ENCODE results near the gene DAB2IP.

Gene DAB2IP

DNA sequence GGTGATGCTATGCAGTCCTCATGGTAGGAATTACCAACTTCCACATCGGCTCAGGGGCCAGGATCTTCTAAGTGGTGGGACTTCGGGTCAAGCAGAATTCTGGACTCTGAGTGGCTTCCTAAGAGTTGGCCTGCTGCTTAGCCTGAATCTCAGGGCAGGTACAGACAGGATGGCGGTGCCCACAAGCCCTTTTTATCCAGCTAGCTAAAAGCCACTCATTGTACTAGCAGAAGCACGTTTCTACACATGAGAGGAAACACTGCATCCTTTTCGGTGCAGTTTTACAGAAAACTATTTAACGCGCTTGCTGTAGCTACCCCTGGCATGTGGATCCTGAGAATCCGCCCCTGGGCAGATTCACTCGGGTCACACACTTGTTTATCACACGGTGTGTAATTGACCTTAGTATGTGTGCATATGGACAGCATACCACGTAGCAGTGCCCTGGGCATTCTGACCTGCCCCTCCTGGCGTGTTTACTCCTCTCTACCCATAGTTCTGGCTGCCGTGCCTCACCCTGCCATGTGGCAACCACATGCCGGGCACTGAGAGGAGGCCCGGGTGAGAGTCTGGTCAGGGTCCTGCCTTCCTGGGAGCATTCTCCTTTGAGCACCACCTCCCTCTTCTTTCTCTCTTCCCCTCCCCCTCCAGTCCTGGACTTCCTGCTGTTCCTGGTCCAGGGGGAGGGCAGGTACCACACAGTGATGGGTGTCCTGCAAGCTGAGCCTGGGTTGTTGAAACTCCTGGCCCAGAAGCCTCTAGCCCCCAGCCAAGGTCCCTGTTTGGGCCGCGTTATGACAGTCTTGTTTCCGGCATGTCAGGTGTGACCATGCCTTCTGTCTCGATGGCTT, 65.9 kb downstream of the DAB2IP start:
- in situ Hi-C loops (cut with HindIII; ENCODE audit: low sequenced_read_pairs) = no loop called here

DNA sequence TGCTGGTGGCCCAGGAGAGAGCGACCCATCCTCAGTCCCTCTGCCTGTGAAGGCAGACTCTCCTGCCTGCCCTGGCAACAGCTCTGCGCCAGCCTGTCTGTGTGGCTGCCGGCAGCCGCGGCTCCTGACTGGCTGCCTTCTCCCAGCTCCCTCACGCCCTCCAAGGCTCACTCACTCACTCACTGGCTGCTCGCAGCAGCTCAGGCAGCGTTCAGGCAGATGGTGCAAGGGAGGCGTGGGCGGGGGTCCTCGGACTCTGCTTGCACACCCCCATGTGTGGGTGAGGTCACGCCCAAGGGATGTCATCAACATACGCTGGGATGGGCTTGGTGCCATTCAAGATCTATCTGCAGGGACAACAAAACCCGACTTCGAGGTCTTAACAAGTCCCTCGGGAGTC, 66.7 kb downstream of the DAB2IP start:
- in situ Hi-C loops (cut with HindIII; ENCODE audit: low sequenced_read_pairs) = no loop called here

DNA sequence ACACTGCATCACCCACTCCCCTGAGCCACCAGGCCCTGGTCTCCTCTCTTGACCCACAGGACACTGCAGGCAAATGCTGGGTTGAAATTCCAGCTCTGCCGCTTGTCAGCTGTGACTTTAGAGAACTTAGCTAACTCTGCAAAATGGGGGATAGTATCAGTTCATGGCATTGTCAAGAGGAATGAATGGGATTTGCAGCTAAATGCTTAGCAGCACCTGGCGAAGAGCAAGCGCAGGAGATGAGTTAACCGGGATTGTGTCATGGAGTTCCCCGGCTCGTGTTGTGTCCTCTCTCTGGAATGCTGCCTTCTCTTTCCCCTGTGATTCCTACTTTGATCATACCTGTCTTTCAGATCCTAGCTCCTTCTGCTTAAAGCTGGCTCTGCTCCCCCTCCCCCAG, 67.1 kb downstream of the DAB2IP start:
- in situ Hi-C loops (cut with HindIII; ENCODE audit: low sequenced_read_pairs) = no loop called here

DNA sequence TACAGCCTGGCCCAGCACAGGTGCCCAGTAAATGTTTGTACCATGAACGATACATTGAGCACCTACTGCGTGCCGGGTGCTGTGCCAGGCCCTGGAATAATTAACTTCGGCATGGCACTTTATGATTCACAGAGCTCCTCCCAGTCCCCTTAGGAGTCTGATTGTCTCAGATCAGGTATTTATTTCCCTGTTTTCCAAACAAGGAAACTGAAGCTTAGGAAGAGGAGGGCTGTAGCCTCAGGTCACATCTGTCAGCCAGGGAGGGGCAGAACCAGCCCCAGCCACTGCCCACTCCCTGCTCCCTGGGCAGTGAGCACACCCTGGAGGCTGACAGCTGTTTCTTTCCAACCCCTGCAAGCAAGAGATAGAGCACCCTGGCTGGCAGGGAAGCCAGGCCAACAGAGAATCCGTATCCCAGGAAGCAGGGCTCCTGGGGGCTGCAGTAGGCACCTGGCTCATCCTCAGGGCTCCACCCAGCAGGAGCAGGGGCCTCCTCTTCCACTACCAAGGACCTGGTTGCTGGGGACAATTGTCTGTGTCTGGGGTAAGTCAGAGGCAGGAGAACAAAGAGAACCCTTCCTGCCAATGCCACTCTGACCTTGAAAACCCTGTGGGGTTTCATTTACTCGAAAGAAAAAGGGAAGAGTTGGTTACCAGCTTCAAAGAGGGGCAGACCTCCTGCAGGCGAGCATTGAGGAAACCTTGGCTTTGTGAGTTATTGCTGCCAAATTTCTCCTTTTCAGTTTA, 69.0 kb downstream of the DAB2IP start:
- in situ Hi-C loops (cut with HindIII; ENCODE audit: low sequenced_read_pairs) = no loop called here

DNA sequence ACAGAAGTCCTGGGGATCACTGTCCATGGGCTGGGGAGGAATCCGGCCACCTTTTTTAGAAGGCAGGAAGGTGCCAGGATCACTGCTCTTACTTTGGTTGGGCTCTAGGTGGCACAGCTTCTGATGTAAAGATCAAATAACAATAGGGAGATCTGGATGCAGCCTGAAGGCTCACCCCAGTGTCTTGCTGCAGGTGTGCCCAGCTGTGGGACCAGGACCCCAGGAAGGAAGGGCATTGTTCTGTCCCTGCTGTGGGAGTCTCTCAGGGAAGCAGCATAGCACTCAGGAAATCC, 69.6 kb downstream of the DAB2IP start:
- in situ Hi-C loops (cut with HindIII; ENCODE audit: low sequenced_read_pairs) = no loop called here

DNA sequence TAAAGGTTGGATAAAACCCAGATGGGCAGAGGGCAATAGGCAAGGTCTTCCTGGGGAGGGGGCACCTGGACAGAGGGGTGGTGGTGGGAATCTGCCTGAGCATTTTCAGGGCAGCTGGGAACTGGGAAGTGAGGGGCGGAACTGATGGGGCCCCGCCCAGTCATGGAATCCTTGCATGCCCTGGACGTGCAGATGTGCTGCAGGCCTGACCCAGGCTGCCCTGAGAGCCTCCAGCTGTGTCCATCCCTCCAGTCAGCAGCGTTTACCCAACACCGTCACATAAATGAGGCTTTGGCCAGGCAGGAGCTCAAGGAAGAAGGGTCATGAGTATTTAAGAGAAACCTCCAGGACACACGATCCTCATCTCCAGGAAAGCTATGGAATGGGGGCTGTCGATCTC, 70.3 kb downstream of the DAB2IP start:
- in situ Hi-C loops (cut with HindIII; ENCODE audit: low sequenced_read_pairs) = no loop called here

DNA sequence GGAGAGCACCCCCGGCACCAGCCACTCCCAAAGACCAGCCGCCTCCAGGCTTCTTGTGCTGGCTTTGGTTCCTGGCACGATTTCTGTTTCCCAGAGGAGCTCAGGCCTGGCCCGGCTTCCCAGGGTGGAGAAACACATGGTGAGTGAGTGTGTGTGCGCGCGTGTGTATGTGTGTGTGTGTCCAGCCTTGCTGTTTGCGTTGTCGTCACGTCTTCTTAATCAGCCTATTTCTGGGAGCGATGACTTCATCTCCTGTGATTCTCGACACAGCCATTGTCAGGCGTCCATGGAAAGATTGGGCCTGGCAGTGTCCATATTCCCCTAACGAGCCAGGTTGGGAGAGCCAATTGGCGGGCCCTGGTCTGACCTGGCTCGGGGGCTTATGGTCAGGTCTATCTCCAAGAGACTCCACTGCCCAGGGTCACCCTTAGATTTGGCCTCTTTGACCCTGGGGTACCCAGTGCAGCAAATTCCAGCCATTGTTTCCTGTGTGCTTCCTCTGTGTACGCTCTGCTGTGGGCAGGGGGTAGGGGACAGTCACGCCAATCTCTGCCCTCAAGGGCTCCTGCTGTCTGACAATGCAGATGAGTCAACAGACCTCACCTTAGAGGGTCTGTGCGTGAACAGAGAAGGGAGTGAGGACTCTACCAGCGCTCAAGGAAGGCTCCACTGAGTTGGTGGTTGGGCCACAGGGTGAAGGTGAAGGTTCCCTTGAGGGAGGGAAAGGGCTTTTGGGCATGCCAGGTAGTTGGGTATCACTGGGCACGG, 73.8 kb downstream of the DAB2IP start:
- in situ Hi-C loops (cut with HindIII; ENCODE audit: low sequenced_read_pairs) = loop anchor here (25.0 kb wide), 1 partner anchor 112 kb away; no protein-coding TSS in a partner anchor

DNA sequence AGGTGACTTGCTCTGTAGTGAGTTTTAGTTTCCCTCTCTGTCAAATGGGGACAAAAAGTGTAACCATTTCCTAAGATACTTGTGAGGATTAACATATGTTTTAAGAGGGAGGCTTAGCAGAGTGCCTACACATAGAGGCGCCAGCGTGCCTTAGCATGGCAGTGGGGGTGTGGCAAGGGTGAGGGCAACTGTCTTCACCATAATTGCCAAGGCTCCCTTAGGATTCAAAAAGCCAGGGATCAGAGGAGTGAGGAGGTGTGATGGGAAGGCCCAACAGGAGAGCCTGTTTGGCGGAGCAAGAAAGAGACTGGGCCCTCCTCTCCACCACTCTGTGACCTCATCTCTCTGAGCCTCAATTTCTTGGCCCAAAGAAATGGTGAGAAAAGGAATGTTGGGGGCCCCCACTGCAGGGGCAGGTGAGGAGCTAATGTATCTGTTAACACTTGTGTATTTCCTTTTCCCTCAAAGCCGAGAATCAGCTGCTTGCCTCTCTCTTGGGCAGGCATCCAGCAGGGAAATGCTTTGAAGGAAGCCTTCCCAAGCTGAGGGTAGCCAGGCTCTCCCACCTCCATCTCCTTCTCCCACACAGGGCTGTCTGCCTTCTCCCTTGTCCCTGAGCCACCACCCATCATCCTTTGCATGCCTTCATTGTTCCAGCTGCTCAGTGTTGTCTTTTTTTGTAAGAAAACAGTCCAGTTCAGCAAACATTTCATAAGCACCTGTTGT, 76.0 kb downstream of the DAB2IP start:
- in situ Hi-C loops (cut with HindIII; ENCODE audit: low sequenced_read_pairs) = loop anchor here (25.0 kb wide), 1 partner anchor 110 kb away; no protein-coding TSS in a partner anchor

DNA sequence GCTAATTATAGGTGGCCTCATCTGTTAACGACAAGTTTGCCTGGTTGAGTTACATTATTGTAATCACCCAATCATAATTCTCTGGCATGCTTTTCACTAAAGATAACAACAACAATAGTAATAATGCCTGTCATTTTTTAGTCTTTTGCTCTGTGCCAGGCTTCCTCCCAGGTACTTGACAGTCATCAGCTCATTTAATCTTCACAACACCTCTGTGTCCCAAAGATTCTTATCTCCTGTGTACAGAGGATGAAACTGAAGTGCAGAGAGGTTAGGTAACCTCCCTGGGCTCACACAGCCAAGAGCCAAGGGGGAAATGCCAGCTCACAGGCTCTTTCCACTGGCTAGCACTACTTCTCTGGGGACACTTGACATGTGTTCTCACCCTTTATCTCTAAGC, 77.5 kb downstream of the DAB2IP start:
- in situ Hi-C loops (cut with HindIII; ENCODE audit: low sequenced_read_pairs) = loop anchor here (25.0 kb wide), 1 partner anchor 108 kb away; no protein-coding TSS in a partner anchor

DNA sequence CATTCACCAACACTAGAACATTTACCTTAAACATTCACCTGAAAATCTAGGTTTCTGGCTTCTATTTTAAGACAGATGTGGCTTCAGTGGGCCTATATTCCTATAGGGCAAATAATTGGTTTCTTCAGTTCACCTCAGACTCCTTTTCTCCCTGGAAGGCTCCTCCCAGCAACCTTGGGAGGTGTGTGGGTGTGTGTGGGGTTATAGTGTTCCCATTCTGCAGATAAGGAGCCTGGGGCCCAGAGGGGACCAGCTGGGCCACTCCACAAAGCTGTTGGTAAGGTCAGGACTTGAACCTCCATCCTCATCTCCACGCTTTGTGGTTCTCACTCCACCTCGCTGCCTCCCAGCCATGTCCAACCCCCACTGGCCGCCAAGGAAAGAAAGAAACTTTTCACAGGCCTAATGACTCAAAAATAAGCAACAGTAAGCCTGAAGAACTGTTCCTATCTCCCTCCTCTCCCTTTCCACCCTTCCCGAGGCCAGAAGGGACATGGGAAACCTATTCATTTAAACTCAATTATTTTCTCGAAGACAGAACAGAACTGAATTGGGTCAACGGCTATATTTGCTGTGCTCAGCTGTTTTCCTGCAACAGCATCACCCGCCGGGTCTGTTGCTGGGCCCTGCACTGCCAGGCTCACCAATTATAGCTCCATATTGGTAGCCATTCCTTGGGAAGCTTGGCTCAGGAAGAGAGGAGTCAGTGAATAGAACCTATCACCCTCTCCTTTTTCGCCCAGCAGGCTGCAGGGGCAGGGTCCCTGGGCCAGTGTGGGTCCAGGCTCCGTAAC, 78.5 kb downstream of the DAB2IP start:
- in situ Hi-C loops (cut with HindIII; ENCODE audit: low sequenced_read_pairs) = loop anchor here (25.0 kb wide), 1 partner anchor 107 kb away; no protein-coding TSS in a partner anchor

DNA sequence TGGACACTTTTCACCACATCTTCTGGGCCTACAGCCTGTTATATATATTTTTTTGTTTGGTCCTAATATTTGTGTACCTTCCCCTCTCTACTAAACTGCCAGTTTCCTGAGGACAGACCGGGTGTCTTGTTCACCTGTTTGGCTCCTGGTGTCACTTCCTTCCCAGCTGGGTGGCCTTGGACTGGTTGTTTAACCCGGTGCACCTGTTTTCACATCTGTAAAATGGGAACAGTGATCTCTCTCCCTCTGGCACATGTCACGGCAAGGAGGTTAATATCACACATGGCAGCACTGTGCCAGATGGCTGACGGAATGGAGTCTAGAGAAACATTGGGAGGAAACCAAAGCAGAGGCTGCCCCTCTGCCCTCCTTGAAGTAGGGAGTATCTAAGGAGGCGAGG, 79.7 kb downstream of the DAB2IP start:
- in situ Hi-C loops (cut with HindIII; ENCODE audit: low sequenced_read_pairs) = loop anchor here (25.0 kb wide), 1 partner anchor 106 kb away; no protein-coding TSS in a partner anchor

DNA sequence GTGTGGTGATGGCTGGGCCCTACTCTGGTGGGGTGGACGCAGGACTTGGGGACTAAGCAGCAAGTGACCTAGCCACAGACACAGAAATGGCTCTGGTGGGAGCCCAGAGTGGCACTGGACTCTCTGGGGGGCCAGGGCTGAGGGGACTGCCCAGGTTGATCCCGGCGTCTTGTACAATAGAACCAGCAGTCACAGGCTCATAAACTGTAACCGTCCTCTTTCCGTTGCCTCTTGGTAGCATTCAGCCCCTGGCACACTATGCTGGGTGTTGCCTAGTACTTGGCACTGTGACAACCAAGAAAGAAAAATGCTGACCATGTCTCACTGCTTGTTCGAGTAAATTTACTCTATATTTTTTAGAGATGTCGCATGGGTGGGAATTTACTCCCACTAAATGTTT, 80.5 kb downstream of the DAB2IP start:
- in situ Hi-C loops (cut with HindIII; ENCODE audit: low sequenced_read_pairs) = loop anchor here (25.0 kb wide), 1 partner anchor 105 kb away; no protein-coding TSS in a partner anchor

DNA sequence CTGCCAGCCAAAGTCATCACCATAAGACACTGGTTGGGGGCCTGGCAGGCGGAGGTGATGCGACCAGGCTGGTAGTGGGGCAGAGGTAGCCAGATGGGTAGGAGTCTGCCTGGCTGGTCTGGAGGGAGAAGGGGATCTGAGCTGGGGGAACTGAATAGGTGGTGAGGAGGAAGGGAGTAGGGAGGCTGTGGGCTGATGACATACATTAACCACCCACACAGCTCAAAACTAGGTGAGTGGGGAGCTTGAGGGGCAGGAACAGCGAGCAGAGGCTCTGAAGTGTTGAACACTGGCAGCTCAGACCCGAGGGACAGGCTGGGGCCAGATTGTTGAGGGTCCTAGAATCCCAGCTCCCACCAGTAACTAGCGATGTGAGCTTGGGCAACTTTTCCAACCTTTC, 81.0 kb downstream of the DAB2IP start:
- in situ Hi-C loops (cut with HindIII; ENCODE audit: low sequenced_read_pairs) = loop anchor here (25.0 kb wide), 1 partner anchor 105 kb away; no protein-coding TSS in a partner anchor

DNA sequence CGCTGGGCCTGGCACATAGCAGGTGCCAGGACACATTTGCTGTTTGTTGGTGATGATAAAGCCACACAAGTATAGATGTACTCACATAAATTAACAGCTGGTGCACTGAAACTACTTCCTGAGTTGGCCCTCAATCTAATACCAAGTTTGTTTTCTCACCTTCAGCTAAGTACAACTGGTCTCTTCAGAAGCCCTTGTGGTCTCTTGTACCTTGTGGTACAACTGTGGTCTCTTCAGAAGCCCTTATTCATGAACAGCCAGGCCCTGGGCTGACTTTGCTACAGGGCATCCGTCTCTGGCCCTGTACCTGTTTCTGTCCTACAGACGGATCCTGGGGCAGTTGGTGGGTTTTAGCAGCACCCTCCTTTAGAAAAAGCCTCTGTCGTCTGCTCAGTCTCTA, 81.5 kb downstream of the DAB2IP start:
- in situ Hi-C loops (cut with HindIII; ENCODE audit: low sequenced_read_pairs) = loop anchor here (25.0 kb wide), 1 partner anchor 104 kb away; no protein-coding TSS in a partner anchor

DNA sequence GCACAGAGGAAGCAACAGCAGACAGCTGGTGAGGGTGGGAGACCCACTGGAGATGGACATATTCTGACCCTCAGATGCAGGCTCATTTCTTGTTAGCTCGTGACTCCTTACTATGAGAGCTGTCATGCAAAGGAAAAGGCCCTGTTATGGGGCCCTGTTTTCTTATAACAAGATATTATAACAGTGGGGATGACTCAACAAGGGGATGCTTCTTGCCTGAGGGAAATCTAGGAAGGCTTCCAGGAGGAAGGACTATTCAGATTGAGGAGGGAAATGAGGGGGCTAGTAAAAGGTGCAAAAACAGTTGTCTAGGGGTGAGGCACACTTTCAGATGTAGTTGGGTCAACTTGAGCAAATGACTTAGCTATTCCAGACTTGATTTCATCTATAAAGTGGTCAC, 83.0 kb downstream of the DAB2IP start:
- in situ Hi-C loops (cut with HindIII; ENCODE audit: low sequenced_read_pairs) = loop anchor here (25.0 kb wide), 1 partner anchor 103 kb away; no protein-coding TSS in a partner anchor

DNA sequence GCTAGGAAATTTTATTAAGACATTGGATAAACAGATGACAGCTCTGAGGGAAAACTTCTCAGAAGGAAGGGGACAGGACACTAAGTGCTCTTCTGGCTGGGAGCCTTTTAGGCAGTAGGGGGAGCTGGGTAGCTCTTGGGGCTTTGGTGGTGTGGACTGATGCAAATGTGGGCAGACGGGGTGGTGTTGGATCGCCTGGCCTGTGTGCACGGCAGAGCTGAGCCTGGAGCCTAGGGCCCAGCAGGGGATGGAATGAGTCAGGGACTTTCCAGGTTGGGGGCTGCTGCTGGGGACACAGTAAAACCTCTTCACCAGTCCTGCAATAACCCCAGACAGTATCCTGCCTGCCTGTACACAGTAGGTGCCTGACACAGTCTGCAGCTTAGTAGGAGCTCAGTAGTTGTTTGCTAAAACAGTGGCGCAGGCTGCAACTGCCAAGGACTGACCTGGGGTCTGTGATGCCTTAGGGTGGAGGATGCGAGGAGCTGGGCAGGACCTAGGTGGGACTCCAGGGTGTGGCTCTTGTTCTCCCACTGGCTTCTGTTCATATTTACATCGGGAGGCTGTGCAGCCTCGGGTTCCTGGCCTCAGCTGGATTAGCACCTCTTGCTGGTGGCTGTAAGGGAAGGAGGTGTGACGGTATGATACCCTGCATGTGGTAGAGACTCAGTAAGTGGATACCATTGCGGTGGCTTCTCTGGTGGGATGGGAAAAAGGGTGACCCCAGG, 83.8 kb downstream of the DAB2IP start:
- in situ Hi-C loops (cut with HindIII; ENCODE audit: low sequenced_read_pairs) = loop anchor here (25.0 kb wide), 1 partner anchor 102 kb away; no protein-coding TSS in a partner anchor

DNA sequence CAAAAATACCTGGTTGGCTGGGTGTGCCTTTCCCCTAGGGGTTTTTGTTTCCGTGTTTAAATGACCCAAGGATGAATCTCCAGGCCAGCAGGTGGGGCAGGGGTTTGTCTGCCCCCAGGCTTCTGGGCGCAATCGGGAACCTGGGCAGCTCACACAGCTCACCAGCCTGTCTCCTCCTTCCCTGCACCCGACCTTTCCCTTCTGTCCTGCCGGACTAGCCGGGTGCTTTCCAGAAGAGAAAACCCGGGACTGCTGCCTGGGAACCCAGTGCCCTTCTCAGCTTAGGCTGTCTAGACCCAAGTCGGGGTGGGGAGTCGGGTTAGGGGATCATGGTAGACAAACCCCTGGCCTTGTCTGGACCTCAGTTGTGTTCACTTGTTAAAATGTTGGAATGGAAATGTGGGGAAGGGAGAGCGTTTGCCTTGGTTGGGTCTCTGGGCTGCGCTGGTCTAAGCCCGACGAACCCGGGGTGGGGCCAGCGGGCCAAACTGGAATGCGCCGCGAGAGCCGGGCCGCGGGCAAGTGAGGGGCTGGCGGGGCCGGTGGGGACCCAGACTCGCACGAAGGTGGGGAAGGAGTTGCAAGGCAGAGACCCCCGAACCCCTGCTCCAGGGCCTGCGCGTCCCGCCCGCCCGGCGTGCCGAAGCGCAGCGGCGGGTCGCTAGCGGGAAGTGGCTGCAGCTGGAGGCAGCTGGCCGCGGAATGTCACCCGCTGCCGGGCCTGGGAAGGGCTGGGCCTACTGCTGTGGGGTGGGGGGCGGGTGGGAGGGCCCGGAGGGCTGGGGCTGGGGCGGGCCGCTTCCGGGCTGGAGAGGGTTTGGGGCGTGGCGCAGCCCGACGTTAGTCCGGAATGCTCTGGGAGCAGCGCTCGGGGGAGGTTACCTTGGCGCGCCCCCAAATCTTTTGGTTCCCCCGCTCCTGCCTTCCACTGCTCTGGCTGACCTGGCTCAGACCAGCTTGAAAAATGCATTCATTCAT, 84.6 kb downstream of the DAB2IP start:
- in situ Hi-C loops (cut with HindIII; ENCODE audit: low sequenced_read_pairs) = loop anchor here (25.0 kb wide), 1 partner anchor 101 kb away; no protein-coding TSS in a partner anchor

Measured in DLD1 (cell line).